Omental fat pad (tissue), 4 donors: ENCODE data around the gene MMP11. TPM values are rescaled to one million over a fixed set of nuclear protein-coding genes. Genes with fewer than 3 reads are reported as not detected.

ENCODE experiments used
- ATAC-seq: fragments of 150-250 bp; one replicate; pipeline ENCODE4 v1.9.1; 2016; ENCODE audit warnings: mild to moderate bottlenecking, moderate library complexity; ENCODE audit not compliant: low FRiP score
- DNase-seq: peaks from one replicate; pipeline ENCODE4 v3.0.0-alpha.2; 2019; ENCODE audit warnings: low spot score
- total RNA-seq, 4 donors: library from RNA; depleted of rRNA; stranded (reverse); fragments of >200 nt; gene quantifications; one replicate each; pipeline ENCODE4 v1.1.0, GENCODE V29; 2016
- TF ChIP-seq, protein P1 (sequence below), 3 donors: fragments of 450-650 bp; IDR thresholded peaks; one replicate each; pipeline ENCODE4 v1.5.1; 2016 to 2017; ENCODE audit warnings: antibody characterized with exemption in 3 of 3, mild to moderate bottlenecking in 3 of 3, moderate library complexity in 2 of 3

The MMP11 gene
- total RNA-seq, 4 donors from 2014 or later, result 0.79 to 3.1 (median 2.1) TPM; not detected in 1

DNA sequence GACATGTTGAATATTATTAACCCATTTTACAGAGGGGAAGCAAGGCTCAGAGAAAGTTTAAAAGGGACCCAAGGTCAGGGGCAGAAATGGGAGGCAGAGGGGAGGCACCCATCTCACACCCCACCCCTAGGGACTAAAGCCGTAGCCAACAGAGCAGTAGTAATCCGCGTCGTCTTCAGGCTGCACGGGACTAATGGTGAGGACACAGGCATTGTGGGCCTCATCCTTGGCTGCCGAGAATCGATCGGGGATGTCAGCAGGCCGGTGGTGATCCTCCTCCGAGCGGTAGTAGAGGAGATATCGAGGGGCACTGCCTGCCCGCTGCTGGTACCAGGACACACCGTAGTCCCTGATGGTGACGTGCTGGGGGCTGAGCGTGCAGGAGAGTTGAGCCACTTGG, 19.9 kb upstream of the MMP11 start:
- no peak for DNase-seq
- TF ChIP-seq, protein P1, sequence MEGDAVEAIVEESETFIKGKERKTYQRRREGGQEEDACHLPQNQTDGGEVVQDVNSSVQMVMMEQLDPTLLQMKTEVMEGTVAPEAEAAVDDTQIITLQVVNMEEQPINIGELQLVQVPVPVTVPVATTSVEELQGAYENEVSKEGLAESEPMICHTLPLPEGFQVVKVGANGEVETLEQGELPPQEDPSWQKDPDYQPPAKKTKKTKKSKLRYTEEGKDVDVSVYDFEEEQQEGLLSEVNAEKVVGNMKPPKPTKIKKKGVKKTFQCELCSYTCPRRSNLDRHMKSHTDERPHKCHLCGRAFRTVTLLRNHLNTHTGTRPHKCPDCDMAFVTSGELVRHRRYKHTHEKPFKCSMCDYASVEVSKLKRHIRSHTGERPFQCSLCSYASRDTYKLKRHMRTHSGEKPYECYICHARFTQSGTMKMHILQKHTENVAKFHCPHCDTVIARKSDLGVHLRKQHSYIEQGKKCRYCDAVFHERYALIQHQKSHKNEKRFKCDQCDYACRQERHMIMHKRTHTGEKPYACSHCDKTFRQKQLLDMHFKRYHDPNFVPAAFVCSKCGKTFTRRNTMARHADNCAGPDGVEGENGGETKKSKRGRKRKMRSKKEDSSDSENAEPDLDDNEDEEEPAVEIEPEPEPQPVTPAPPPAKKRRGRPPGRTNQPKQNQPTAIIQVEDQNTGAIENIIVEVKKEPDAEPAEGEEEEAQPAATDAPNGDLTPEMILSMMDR (IDR thresholded peaks at IDR 0.05), result no peak
- no peak for ATAC-seq

DNA sequence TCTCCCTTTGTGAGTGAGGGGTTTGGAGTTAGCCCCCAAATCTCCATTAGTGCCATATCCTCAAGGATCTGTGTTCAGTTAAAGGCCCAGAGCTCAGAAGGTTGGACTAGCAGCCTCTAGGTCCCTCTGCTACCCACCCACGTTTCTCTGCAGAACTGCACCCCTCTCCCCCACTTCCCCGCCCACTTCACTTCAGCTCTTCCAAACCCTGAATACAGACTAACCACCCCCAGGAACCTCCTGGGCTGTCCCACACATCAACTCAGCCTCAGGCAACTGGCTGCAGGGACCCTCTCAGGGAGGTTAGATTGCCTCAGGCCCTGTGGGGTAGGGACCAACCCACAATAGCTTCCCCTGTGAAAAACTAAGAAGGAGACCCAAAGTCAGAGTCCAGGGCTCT, 19.3 kb upstream of the MMP11 start:
- TF ChIP-seq, protein P1 (IDR thresholded peaks at IDR 0.05), result no peak
- ATAC-seq (no peak), DNase-seq (no peak)

DNA sequence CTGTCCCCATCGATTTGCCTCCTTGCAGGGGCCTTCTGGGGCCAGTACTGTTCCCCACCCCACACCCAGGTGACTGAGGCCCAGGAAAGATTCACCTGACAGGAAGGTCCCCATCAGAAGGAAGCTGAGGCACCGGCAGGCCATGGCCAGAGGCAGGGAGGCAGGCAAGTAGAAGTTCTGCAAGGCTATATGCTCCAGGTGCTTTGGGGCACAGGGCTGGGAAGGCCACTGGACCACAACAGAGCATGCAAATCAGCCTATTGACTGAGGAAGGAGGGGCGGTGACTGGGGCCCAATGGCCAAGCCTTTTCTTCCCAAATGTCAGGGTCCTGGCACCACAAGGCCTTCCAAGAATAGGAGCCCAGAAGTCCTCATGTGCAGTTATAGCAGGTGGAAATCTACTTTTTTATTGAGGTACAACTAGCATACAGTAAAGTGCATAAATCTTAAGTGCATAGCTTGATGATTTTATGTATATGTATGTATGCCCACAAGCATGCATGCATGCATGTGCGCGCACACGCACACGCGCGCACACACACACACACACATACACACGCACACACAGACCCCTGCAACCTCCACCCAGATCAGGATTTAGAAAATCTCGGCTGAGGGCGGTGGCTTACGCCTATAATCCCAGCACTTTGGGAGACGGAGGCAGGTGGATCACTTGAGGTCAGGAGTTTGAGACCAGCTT, 18.3 kb upstream of the MMP11 start, which contains the start of gene VPREB3:
Gene VPREB3, minus strand, starts transcription at position 206 of the 700 bp plus-strand sequence. Its CDS starts 62 bp downstream, at position 144.
- TF ChIP-seq, protein P1 (IDR thresholded peaks at IDR 0.05), result no peak
- DNase-seq, result no peak
- no peak for ATAC-seq

DNA sequence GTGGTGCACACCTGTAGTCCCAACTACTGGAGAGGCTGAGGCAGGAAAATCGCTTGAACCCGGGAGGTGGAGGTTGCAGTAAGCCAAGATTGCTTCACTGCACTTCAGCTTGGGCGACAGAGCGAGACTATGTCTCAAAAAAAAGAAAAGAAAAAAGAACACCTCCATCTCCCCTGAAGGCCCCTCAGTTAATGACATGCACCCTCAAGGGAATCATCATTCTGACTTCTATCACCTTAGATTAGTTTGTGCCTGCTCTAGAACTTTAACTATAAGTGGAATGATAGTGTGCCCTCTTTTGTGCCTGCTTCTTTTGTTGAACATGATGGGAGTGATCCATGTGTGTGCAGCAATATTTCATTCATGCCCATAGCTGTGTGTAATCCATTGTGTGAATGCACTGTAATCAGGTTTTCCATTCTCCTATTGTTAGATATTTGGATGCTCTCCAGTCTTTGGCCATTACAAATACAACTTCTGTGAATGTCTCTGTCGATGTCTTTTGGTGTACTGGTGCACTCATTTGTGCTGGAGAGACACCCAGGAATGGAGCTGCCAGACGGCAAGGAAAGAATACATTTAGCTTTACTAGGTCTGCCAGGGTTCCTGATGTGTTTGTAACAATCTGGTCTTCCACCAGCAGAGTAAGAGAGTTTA, 17.5 kb upstream of the MMP11 start:
- ATAC-seq (no peak), DNase-seq (no peak)
- TF ChIP-seq, protein P1 (IDR thresholded peaks at IDR 0.05), result no peak

DNA sequence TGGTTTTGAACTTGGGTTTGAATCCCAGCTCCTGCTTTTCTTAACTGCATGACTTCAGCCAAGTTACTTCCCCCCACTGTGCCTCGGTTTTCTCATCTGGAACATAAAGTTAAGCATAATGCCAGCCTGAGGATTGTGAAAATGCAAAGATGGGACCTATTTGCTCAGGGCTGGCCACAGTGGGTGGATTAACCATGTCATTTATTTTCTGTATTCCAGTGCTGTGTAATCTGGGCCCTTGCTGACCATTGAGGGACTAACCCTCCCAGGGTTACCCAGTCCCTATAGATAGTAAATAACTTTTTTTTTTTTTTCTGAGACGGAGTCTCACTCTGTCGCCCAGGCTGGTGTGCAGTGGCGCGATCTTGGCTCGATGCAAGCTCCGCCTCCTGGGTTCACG, 16.9 kb upstream of the MMP11 start:
- ATAC-seq (no peak), DNase-seq (no peak)
- TF ChIP-seq, protein P1 (IDR thresholded peaks at IDR 0.05), result no peak

DNA sequence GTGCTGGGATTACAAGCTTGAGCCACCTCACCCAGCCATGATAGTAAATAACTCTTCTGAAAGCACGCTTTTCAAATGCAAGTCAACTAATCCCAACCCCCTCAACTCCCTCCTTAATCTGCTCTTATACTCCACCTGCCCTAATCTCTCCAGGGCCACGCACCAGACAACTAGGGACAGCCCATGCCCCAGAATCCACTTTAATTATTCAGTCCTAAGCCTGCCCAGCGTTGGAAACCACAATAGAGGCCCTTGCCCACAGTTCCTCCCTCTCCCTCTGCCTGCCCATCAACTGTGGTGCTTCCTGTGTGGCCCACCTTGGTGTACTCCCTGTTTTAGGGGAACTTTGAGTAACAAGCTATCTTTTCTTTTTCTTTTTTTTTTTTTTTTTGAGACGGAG, 15.8 kb upstream of the MMP11 start:
- ATAC-seq, result no peak

More for the DNA sequence above, 15.8 kb upstream of the MMP11 start:
- no peak for DNase-seq
- TF ChIP-seq, protein P1 (IDR thresholded peaks at IDR 0.05), result no peak
